Dermis lymphatic vessel endothelial cell (primary cell): ENCODE data around the gene PDXK. TPM values are rescaled to one million over a fixed set of nuclear protein-coding genes. Genes with fewer than 3 reads are reported as not detected.

Source experiments
- total RNA-seq: library from RNA; depleted of rRNA; stranded (reverse); fragments of >200 nt; gene quantifications from 2 replicates; pipeline ENCODE4 v1.2.1, GENCODE V29; 2014

PDXK gene
- total RNA-seq = 36.0 and 41.6 TPM in 2 replicates

DNA sequence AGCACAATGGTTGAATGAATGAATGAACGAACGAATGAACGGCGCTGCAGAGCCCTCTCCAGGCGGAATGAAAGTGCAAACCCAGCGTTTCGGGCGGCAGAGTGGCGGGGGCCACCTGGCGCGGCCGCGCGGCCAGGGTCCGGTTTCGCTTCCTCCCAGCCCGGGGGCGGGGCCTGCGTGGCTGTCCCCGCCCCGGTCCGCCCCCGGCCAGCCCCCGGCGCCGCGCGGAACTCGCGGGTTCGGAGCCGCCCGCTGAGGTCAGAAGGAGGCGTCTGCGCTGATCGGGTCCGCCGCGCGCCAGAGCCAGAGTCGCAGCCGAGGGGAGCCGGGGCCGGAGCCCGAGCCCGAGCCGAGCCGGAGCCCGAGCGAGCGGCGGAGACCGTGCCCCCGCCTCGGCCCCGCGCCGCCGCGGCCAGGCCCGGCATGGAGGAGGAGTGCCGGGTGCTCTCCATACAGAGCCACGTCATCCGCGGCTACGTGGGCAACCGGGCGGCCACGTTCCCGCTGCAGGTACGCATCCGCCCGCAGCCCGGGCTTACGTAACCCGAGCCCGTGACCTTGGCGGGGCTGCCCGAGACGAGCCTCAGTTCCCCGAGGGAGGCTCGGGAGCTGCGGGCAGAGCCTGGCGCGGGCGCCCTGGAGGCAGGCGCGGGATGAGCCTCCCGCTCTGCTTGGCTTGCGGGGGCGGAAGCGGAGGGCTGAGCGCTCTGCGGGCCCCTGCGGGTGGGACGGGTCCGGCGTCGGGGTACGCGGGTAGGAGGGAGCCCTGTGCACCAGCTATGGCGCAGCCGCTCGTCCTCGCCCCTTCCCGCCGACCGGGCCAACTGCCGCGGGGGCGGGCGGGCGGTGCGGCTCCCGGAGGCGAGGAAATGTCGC is at the start of gene PDXK:
Gene PDXK (plus strand): TSS at position 258 of the 876 bp plus-strand sequence. CDS start 166 bp downstream, at position 424.

DNA sequence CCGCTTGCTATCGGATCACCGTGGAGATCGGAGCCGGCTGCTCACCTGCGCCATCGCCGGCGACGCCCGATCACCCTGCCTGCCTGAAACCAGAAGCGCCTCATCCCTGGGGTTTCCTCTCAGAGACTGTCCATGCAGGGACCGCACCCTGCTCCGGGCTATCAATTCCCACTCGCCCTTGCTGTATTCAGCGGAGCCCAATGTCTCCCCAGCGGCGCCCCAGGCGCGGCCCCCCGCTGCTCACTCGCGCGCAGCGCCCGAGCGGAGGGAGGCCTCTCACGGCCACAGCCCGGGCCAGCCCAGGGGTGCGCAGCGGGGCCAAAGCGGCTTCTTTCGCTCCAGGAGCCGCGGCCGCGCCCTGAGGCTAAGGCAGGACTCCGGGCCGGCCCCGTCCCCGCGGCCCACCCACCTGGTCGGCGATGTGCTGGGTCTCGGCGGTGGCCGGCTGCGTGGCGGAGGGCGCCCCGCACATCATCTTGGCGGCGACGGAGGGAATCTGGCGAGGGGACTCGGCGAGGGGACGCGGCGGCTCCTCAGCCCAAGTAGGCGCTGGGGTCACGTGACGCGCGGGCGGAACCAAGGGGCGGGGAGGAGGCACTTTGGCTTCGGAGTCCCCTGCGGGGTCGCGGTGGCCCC is 57.0 kb downstream of the PDXK start, which contains the start of gene CSTB:
Gene CSTB (minus strand): TSS at position 514 of the 636 bp plus-strand sequence. CDS start 39 bp downstream, at position 475.

DNA sequence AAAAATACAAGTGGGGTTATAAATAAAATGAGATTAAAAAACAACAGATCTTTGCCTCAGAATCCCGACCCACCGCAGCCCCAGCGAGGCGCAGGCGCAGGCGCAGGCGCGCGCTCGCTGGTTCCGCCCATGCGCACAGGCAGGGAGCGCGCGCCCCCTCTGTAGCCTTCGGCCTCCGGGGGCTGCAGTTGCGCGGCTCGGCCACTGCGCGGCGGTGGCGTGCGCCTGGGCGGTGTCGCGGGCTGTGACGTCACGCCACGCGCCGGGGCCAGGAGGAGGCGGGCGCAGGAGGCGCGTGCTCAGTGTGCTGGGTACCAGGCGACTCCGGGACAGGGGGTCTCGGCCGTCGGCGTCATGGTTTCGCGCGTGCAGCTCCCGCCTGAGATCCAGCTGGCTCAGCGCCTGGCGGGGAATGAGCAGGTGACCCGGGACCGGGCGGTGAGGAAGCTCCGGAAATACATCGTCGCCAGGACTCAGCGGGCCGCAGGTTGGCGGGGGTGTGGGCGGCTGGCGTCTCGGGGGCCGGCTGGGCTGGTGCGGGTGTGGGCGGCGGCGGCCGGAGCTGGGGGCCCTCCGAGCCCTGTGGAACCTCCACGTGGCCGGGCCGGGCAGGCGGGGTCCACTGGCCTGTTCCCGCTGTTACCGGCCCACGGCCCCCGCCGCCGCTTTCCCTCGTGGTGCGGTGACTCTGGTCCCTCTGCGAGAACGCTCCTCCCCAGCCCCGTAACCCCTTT is 70.5 kb downstream of the PDXK start, which contains the start of gene RRP1:
Gene RRP1 (plus strand): TSS at position 302 of the 734 bp plus-strand sequence. CDS start 53 bp downstream, at position 355.

Other genes starting within 250 kb of the PDXK start
- gene HSF2BP, start 59.6 kb upstream of the PDXK start, total RNA-seq = 0.33 and 0.52 TPM in 2 replicates
- 17.6 and 21.7 TPM in 2 replicates for gene RRP1B, start 59.6 kb upstream of the PDXK start, total RNA-seq
- gene CSTB, start 57.2 kb downstream of the PDXK start, total RNA-seq = 15.0 and 26.7 TPM in 2 replicates
- gene RRP1, start 70.4 kb downstream of the PDXK start, total RNA-seq = 11.9 and 15.8 TPM in 2 replicates
- 37.3 and 38.1 TPM in 2 replicates for gene AGPAT3, start 146.1 kb downstream of the PDXK start, total RNA-seq